Activated CD8-positive, alpha-beta memory T cell treated with anti-CD3 and anti-CD28 coated beads, Interleukin-2, amount 50 U/mL, for 4 hours (primary cell): ENCODE measurements around the gene SFMBT1.

ENCODE experiments used
- DNase-seq: peaks from one replicate; pipeline ENCODE4 v3.0.0-alpha.2; 2020

The SFMBT1 gene, protein sequence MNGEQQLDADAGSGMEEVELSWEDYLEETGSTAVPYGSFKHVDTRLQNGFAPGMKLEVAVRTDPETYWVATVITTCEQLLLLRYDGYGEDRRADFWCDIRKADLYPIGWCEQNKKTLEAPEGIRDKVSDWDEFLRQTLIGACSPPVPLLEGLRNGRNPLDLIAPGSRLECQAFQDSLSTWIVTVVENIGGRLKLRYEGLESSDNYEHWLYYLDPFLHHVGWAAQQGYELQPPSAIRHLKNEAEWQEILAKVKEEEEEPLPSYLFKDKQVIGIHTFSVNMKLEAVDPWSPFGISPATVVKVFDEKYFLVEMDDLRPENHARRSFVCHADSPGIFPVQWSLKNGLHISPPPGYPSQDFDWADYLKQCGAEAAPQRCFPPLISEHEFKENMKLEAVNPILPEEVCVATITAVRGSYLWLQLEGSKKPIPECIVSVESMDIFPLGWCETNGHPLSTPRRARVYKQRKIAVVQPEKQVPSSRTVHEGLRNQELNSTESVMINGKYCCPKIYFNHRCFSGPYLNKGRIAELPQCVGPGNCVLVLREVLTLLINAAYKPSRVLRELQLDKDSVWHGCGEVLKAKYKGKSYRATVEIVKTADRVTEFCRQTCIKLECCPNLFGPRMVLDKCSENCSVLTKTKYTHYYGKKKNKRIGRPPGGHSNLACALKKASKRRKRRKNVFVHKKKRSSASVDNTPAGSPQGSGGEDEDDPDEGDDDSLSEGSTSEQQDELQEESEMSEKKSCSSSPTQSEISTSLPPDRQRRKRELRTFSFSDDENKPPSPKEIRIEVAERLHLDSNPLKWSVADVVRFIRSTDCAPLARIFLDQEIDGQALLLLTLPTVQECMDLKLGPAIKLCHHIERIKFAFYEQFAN

DNA sequence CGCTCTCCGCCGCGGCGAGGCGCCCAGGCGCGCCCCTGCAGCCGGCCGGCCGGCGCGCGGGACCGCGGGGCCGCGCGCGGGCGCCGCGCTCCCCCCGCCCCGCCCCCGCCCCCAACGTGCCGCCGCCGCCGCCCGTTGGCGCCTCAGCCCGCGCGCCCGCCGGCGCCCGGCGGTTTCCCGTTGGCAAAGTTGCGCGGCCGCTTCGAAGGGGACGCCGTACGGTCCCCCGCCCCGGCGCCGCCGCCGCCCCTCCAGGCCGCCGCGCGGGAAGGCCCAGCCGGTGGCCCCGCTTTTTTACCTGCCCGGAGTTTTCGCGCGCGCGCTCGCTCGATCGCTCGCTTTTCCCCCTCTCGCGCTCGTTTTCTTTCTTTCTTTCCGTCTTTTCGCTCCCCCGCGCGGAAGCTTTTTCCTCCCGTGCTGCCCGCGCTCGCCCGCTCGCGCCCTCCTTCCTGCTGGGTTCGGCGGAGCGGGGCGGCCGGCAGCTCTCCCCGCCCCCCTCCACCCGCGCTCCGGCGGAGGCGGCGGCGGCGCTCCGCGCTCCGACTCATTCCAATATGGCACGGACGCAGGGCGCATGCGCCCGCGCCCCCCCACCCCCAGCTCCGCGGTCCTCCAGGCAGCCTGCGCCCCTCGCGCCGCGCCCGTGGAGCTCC is at the start of gene SFMBT1:
SFMBT1 (minus strand) TSS at position 556 of the 653 bp plus-strand sequence. CDS start 76,945 bp downstream, outside the sequence.
- DNase-seq: peak; percentile 80

DNA sequence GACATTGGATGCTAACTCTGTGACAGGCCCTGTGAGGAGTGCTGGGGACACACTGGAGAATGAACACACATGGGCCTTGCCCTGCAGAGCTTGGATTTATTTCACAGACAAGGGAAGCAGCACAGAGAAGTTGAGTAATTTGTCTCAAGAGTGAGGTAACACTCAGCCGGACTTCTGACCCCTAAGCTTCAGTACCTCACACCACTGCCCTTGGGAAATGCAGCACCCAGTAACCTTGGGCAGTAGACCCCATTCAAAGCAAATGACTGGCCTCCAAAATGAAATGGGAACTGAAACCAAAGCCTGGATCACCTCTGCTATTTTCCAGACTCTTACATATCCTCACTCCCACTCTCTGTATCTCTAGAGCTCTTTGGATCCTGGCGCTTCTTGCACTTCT is 47.1 kb upstream of the SFMBT1 start:
- DNase-seq: no peak

DNA sequence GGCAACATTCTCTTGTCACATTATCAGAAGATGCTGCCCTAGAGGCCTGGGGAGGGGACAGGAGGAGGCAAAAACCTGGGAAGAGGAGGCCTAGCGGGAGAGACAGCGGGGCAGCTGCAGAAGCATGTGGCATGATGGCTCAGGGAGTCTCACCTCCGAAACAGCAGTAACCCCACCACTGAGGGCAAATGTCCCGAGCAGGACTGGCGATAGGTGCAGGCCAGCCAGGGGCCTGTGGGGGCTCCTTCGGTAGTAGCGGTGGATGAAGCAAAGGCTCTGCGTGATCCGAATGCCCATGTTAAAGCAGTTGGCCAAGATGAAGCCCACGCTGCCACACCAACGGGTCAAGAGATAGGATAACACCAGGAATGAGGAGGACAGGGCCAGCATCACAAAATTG is 46.3 kb upstream of the SFMBT1 start:
- DNase-seq: no peak

DNA sequence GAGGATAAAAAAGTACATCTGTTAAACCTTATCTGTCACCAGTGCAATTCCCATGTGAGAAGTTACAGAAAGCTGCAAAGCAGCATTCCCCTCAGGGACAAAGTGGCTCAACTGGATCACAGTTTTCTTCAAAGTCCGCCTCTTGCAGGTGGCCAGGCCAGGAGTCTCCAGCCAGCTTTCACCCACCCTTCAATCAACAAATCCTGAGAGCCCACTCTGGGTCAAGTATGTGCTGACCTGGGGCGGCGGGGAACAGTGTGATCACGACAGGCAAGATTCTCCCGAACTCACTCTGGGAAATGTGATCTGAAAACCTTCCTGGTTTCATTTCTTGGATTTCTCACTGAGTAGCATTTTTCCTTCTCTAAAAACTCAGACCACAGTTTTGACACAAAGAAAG is 45.1 kb upstream of the SFMBT1 start:
- no peak for DNase-seq

DNA sequence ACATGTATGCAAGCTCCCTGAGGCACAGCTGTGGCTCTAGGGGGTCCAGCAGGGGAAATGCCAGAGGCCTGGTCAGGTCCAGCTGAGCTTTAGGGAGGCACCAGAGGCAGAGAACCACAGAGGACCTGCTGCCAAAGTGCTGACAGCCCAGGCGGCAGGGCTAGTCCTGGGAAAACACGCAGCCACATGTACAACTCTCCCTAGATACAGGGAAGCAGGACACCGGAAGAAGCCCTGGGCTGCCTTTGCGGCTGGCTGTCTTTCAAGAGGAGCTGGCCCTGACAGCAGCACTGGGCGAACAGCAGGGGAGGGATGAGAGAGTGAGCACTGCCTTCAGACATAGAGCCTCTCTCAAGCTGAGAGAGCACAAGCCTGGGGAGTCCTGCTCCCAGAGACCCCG is 43.6 kb upstream of the SFMBT1 start:
- DNase-seq: no peak

DNA sequence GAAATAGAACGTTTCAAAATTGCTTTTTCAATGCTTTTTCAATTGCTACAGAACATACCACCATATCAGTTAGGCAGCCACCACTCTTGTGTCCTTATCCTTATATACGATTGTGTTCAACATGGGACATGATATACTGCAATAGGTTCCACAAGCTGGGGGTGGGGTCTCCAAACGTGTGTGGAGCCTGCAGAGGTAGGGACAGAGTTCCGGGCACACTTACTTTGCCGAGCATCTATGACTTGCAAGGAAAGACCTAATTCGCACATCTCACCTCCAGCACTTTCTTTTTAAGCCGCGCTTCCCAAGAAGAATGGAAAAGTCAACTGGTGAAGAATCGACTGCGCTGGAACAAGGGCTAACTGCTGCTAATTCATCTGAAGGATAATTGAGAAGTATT is 39.6 kb upstream of the SFMBT1 start:
- no peak for DNase-seq

DNA sequence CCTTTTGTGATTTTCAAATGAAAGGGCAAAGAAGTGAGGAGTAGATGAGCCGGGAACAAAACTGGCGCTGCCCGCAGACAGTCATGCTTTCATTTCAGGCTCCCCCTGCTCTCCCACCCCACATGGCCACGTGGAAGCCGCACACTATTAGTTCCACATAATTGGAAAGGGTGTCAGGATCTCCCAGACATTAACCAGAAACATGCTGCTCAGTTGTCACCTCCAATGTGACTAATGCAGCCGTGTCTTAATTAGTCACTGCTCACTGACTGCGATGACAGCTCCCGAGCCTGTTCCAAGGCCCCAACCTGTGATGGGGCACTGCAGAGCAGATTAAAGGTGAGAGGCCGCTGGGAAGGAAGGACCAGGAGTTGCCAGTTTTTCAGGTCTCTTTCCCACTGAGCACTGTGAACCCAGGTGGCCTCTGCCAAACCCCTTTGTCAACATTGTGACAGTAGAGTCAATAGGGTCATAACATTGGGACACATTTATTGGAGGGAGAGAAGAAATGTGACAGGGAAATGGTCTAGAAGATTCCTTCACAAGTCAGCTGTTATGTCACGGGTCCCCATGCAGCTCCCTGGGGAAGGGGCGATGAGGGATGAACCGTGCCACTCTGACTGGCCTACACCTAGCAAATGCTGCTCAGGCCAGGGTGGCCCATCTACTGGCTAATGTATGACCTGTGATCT is 38.6 kb upstream of the SFMBT1 start:
- DNase-seq: no peak

DNA sequence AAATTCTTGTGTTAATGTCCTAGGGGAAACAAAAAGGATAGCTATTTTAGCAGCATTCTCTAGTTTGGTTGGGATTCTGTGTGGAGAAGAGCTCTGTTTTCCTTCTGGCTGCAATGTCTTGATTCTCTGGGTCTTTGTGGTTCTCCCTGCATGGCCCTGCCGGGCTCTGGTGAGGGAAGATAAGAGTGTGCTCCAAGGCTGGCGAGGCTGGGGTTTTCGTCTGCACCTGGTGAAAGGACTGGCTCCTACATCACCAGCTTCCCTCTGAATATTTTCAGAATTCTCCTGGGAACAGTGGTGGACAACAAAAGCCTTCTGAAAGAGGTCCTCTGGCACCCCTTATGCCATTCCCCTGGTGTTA is 38.1 kb upstream of the SFMBT1 start:
- DNase-seq: no peak

DNA sequence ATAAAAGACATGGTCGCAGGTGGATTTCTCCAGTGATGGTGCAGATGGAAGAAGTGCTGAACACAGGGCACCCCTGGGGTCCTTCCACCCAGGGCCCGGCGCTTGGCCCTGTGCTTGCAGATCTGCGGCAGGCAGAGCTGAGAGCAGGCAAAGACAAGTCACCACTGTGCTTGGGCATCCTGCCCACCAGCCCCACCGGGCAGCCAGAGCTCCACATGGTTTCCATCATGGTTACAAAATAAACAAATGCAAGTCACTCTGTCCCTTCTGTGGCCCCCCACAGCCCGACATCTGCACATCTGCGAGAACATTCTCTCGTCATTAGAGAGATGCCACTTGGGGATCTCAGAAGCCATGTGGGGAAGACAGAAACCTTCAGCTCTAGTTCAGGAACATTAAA is 37.6 kb upstream of the SFMBT1 start:
- no peak for DNase-seq

DNA sequence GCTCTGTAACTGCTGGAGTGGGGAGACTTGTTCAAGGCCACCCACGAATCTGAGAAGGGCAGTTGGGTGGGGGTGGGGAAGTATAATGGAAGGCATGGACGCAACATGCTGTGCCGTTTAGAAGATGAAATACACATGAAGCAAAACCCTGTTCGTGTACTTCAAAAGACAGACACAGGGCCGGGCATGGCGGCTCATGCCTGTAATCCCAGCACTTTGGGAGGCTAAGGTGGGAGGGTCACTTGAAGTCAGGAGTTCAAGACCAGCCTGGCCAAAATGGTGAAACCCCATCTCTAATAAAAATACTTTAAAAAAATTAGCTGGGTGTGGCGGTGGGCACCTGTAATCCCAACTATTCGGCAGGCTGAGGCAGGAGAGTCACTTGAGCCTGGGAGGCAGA is 36.9 kb upstream of the SFMBT1 start:
- no peak for DNase-seq

DNA sequence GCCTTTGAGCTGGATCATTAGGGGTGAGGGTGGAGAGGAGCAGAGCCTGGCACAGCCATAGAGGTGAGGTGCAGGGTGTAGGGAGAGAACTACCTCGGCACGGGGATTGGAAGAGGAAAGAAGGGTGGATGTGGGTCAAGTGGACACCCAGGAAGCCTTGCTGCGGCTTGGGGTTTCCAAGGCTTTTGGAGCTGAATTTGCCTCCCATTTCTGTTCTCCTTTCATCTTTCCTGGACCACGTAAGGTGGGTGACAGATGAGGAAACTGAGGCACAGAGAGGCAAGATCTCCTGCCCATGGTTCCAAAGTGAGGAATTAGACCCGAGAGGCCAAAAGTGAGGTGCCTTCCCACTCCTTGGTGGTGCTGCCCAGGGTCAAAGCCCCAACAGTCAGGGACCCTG is 35.4 kb upstream of the SFMBT1 start:
- DNase-seq: no peak

DNA sequence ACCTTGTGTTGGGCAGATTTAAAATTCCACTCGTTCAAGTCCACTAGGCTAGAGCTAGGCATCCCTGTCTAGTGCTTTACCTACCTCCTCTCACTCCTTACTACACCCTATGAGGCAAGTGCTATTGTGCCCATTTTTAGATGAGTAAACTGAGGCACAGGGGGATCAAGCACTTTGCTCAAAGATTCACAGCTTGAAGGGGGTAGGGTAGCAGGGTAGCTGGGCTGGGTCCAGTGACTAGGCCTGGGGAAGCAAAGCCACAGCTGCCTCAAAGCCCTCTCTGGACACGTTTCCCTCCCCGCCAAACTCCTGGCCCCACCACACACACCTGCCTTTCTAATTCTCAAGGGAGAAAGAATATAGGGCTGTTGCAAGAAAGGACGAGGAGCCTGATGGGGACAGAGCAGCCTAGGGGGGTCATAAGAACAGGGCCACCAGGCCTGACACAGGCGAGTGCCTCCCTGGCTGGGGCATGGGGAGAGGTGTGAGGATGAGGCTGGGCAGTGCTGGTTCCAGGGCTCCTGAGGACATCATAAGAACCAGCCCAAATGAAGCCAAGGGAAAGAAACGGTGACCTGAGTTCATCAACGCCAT is 34.8 kb upstream of the SFMBT1 start:
- no peak for DNase-seq

DNA sequence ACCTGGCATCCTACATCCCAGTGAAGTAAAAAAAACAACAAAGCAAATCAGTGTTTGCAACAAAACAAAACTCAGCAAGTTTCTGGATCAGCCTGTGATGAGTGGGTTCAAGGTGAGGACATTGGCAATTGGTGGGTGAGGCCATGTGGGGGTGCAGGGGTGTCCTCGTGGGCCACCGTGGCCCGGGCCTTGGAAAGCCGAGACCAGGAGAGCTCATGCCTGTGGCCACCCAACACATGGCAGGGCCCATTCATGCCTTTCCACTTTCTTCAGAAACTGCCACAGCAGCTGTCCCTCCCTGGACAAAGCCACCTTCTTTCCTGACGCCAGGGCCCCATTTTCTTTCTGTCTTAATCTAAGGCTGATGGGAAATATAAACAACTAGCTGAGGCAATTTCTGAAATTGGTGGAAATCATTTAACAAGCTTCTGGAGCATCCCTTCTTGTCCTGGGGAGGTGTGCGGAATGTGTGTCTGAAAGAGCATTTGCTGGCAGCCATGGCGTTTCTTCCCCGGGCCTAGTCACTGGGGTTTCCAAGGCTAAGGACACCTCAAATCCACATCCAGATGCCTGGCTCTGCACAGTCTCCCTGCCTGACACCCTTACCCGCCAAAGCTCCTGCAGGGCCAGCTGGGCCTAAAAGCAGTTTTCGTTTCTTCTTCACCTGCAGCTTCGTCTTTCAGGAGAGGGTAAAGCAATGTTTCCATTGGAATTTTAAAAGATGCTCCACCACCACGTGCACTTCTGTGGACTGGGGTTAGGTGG is 34.1 kb upstream of the SFMBT1 start:
- no peak for DNase-seq

DNA sequence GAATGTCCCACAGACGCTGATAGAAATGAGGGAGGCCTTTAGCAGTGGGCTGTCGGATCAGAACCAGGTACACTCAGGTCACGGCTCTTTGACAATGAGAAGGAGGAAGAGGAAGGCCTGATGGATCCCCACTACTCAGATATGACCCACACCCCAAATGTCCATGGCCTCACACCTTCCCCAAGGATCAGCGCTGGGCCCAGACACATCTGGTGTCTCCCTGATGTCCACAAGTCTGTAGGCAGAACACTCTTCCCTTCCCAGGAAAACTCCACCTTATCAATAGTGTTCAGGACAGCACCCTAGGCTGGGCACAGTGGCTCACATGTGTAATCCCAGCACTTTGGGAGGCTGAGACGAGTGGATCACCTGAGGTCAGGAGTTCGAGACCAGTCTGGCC is 33.3 kb upstream of the SFMBT1 start:
- no peak for DNase-seq

DNA sequence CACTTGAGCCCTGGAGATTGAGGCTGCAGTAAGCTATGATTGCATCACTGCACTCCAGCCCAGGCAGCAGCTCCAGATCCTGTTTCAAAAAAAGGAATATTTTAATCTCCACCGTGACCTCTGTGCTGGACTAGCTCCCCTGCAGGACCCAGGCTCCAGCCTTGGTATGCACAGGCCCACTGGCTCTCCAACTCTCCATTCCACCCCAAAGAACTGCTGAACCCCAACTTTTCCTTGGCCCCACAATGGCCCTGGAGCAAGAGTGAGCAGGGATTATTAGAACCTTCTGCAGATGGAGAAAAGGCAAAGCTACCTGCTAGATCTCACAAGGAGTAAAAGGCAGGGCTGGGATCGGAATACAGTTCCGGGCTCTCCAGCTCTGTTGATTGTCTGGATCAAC is 32.8 kb upstream of the SFMBT1 start:
- DNase-seq: no peak

DNA sequence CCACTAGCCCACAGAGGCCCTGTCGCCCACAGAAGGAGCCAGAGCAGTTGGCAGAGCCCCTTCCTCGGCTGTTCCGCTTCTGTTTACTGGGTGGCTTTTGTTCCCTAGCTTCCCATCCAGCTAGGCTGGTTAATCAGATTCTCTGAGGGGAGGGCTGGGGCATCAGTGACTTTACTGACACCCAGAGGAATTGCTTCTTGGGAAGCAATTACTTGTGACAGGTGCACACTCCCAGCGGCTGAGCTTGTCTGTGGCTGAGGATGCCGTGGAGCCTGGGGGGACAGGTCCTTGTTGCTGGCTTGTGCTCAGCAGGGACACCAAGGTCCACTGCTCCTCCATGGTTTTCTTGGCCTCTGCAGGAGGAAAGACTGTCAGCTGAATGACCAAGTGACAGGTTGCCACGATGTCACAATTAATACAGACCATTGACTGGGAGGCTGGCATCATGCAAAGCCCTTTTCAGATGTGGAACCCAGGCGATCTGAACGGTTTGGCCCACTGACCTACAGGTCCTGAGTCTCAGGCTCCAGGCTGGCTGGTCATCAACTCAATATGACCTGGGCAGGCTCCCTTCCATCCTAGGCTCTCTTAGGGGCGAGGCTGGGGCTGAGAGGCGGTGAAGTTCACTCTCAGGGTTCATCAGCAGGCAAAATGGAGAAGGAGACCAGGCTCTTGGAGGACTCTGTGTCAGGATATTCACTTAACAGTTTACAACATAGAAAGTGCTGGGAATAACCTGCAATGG is 31.8 kb upstream of the SFMBT1 start:
- no peak for DNase-seq

DNA sequence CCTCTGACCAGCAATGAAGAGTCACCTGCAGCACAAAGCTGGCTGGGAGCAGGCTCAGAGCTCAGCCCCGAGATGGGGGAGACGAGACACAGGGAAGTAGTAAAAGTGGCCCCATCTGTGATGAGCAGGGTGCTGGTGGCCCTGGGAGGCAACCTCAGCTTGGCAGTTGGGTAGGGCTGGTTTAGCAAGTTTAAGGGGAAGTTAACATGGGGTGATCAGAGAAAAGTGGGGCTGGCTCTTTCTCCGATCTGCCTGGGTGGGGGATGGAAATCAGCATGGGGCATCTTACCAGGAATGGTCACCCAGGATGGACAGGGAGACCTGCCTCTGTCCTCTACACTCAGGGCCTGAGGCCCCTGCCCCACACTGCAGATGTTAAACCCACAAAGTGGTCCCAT is 29.9 kb upstream of the SFMBT1 start:
- no peak for DNase-seq

DNA sequence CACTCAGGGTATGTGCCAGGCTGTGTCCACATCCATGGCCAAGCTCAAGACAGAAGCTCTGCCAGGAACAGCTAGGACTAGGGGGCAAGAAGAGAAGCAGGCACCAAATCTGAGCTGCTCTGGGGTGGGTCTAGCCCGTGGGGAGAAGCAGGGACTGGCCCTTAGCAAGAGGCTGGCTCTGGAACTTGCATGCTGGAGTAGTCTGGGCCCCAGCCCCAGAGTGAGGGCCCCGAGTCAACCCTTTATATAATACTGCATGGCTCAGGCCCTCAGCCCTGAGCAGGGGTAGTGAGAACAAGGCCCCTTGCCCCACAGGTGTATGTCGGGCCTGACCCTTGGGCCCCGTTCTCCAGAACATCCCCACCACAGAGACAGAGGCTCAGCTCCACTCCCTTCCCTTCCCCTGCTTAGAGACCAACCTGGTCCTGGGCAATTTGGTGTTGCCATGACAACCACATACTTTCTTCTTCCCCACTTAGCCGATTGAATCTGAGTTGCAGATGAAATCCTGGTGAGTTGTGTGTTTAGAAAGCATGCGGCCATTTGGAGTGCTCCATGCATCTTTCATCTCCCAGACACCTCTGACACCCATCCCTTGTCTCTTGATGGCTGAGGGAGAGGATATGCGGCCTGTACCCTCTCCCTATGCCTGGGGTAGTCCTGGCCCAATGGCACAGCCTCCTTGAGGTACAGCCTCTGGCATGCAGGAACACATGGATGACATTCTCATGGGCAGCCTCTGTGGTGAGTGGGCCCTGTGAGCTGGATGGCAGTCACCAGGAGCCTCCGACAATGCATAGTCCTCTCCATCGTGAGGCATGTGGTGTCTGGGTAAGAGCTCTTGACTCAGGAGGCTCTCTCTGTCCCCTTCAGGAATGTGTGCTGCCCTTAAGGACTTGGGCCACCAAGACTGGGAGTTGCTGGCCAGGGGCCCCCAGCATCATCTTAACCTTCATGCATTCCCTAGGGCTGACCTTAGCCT is 29.2 kb upstream of the SFMBT1 start:
- no peak for DNase-seq

DNA sequence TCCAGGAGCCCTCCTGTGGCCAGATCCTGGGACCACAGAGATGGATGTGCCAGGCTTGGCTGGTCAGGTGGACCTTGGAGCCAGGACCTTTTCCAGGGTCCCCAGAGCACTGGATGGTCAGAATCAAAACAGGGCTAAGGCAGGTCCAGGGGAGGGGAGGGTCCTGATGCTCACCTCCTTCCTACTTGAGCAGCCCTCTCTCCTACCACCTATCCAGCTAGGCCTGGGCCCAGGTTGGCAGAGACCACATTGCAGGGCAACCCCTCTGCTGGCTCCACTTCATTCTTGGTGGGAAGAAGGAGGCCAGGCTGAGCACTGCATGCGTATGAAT is 28.5 kb upstream of the SFMBT1 start:
- no peak for DNase-seq
